Skeletal muscle tissue (tissue), 4 donors: ENCODE results near the gene RHO. TPM values are rescaled to one million over a fixed set of nuclear protein-coding genes. Genes with fewer than 3 reads are reported as not detected.
A peak's percentile ranks its signal among the peaks of the same experiment; 100 is the strongest.

Experiments used
- H3K27ac ChIP-seq: one replicate; pipeline ENCODE4 v1.7.0; 2013; ENCODE audit warnings: mild to moderate bottlenecking, low read depth, low read length, inconsistent platforms
- H3K27me3 ChIP-seq, 3 donors: one replicate each; pipeline ENCODE4 v1.7.0; 2013; ENCODE audit warnings: low read length in 3 of 3; ENCODE audit not compliant: control insufficient read depth in 3 of 3, insufficient read depth in 3 of 3
- H3K36me3 ChIP-seq, 3 donors: one replicate each; pipeline ENCODE4 v1.7.0; 2013; ENCODE audit warnings: low read length in 3 of 3; ENCODE audit not compliant: control insufficient read depth in 3 of 3, insufficient read depth in 3 of 3
- H3K4me1 ChIP-seq, 3 donors: one replicate each; pipeline ENCODE4 v1.7.0; 2013; ENCODE audit warnings: low read length in 3 of 3, mild to moderate bottlenecking in 3 of 3; ENCODE audit not compliant: control insufficient read depth in 3 of 3, insufficient read depth in 3 of 3
- H3K4me3 ChIP-seq, 3 donors: one replicate each; pipeline ENCODE4 v1.7.0; 2013; ENCODE audit warnings: low read length in 3 of 3
- H3K9ac ChIP-seq, 3 donors: one replicate each; pipeline ENCODE4 v1.7.0; 2013; ENCODE audit warnings: low read length in 3 of 3, mild to moderate bottlenecking in 3 of 3, moderate library complexity in 2 of 3, low read depth in 1 of 3
- H3K9me3 ChIP-seq, 3 donors: one replicate each; pipeline ENCODE4 v1.7.0; 2013; ENCODE audit warnings: low read length in 3 of 3; ENCODE audit not compliant: control insufficient read depth in 3 of 3
- total RNA-seq: library from RNA; depleted of rRNA; stranded (reverse); fragments of >200 nt; gene quantifications from one replicate; pipeline ENCODE4 v1.2.3, GENCODE V29; 2014
- donor health status: Osteomylitis.

The RHO gene
- total RNA-seq, 1 donor from 2014 or later: not detected

DNA sequence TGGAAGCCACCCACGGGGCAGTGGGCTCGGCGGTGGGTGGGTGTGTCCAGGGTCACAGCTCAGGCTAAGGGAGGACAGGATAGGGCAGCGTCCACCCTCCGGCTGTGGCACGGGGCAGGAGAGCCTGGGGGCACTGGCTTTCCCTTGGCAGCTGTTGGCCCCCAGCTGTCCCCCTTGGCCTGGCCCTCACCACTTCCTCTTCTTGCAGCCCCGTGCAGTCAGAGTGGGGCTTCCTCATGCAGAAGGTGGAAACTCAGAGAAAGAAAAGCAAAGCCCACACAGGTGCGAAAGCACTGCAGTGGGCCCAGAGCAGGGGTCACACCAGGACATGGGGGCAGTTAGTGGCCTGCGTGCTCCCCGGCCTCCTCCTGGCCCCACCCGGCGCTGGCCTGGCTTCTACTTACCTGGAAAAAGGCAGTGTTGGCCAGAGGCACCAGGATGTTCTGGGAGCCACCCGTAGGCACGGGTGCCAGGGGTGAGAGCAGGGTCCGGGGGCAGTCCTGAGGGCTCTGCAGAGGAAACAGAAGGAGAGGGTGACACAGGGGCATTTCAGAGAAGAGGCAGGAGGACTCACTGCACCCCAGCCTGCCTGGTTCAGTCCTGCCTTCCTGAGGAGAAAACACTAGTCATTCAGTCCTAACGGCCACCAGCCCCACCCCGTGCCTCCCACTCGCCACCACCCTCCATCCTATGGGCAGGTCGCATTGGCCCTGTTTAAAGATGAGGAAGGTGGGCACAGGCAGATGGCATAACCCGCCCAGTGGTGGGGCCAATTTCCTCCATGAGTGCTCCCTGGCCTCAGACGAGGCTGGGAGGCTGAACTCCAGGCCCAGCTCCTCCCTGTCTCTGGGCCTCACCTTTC, 49.7 kb downstream of the RHO start:
- H3K9me3 ChIP-seq: no peaks in the 10 kb centered on the region
- H3K27ac ChIP-seq: peak overlapping the region; percentile 60
- H3K27me3 ChIP-seq: no peaks in the 10 kb centered on the region
- peak overlapping the region in 1 of 3 donors; percentile 8 for H3K9ac ChIP-seq
- H3K4me3 ChIP-seq: no peak overlapping the region
- H3K4me1 ChIP-seq: peaks cover 17 to 33% (median 26%) of the 10 kb centered on the region in 3 donors
- H3K36me3 ChIP-seq: peaks cover 8 to 46% (median 29%) of the 10 kb centered on the region in 3 donors

DNA sequence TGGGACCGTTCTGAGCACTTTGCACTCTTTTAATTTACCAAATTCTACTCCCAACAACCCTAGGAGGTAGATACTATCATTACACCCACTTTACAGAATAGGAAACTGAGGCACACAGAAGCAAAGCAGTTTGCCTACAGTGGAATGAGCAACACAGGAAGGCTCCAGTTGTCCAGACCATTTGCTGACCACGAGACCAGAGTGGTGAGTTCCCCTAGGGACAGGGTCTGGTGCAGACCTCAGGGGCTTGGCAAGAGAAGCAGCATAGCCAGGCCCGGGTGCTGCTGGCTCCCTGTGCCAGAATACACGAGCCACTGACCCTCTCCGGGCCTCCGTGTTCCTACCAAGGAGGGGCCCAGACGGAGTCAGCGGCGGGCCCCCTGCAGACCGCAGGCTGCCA, 51.6 kb downstream of the RHO start:
- Histone ChIP-seq H3K9me3 (no peaks in the 10 kb centered on the region), H3K9ac (no peak overlapping the region), H3K36me3 (peaks cover 0 to 55% (median 23%) of the 10 kb centered on the region in 3 donors), H3K4me3 (no peak overlapping the region), H3K27ac (no peak overlapping the region), H3K4me1 (peaks cover 17 to 33% (median 26%) of the 10 kb centered on the region in 3 donors), H3K27me3 (no peaks in the 10 kb centered on the region)

DNA sequence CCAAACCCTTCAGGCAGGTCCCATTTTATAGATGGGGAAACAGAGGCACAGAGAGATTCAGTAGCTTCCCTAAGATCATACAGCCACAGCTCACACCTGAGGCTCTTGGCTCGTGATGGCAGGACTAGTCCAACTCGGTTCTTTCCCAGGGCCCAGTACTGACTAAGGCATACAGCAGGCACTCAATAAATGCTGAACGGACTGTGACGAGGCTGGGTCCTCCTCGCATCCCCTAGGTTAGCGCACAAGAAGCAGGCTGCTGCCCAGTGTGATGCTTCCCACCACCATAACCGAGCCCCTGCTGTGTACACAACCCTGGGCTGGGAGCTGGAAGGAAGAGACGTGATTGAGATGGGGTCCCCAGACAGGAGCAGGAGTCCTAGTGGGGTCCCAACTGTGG, 53.2 kb downstream of the RHO start:
- Histone ChIP-seq H3K27ac (no peak overlapping the region), H3K4me3 (no peak overlapping the region), H3K4me1 (peaks cover 14 to 35% (median 30%) of the 10 kb centered on the region in 3 donors), H3K36me3 (peaks cover 10 to 56% (median 27%) of the 10 kb centered on the region in 3 donors), H3K9me3 (no peaks in the 10 kb centered on the region), H3K9ac (no peak overlapping the region), H3K27me3 (no peaks in the 10 kb centered on the region)

DNA sequence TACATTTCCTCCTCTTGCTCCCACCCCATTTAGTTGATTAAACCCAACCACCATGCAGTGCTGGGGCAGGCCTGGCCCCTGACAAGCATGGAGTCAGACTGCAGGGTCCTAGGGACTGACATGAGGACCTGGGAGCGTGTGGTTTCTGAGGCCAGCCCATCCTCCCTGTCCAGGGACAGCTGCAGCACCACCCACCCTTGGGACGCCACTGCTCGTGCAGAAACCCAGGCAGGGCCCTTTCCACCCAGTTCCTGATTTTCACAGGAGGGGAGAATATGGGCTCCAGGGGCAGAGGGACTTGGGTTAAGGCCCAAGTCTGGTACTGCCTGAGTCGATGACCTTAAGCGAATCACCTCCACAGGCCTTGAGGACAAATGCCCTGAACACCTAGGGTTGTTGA, 54.4 kb downstream of the RHO start:
- no peak overlapping the region for H3K9ac ChIP-seq
- no peaks in the 10 kb centered on the region for H3K9me3 ChIP-seq
- H3K4me1 ChIP-seq: peaks cover 19 to 36% (median 34%) of the 10 kb centered on the region in 3 donors
- no peak overlapping the region for H3K4me3 ChIP-seq
- no peaks in the 10 kb centered on the region for H3K27me3 ChIP-seq
- H3K27ac ChIP-seq: no peak overlapping the region
- peaks cover 10 to 58% (median 24%) of the 10 kb centered on the region in 3 donors for H3K36me3 ChIP-seq

DNA sequence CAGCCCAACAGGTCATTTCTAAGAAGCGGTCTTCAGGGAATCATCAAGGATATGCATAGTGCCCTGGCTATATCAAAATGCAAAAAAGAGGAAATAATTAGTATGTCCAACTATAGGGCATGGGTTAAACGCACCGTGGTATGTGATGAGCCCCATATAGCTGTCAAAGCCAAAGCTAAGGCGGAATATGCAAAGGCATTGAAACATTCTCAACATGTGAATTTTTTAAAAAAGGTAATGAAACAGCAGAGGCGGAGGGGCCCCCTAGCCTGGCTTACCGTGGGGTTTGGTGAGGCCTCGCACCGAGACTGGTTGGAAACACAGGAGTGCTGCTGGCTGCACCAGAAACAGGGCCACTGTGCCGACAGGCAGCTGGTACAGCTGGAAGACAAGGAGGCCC, 54.9 kb downstream of the RHO start:
- no peaks in the 10 kb centered on the region for H3K27me3 ChIP-seq
- H3K27ac ChIP-seq: no peak overlapping the region
- no peaks in the 10 kb centered on the region for H3K9me3 ChIP-seq
- peaks cover 10 to 55% (median 24%) of the 10 kb centered on the region in 3 donors for H3K36me3 ChIP-seq
- peaks cover 15 to 32% (median 30%) of the 10 kb centered on the region in 3 donors for H3K4me1 ChIP-seq
- H3K9ac ChIP-seq: no peak overlapping the region
- H3K4me3 ChIP-seq: no peak overlapping the region

DNA sequence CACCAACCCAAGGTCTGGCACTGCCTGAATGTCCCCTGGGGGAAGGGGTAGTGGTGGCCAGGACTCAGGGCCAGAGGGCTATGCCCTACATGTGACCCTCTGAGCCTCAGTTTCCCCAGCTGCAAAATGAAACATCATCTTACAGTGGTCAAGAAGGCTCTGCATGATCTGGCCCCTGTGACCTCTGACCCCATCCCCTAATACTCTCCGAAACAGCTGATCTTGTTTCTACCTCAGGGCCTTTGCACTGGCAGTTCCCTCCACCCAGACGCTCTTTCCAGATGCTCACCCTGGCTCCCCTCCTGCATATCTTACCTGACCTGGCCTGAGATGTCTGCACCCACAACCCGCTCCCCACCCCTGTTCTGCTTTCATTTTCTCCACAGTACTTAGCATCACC, 56.2 kb downstream of the RHO start:
- Histone ChIP-seq H3K27ac (no peak overlapping the region), H3K9ac (no peak overlapping the region), H3K4me1 (peaks cover 18 to 26% (median 24%) of the 10 kb centered on the region in 3 donors), H3K4me3 (no peak overlapping the region), H3K27me3 (no peaks in the 10 kb centered on the region), H3K9me3 (no peaks in the 10 kb centered on the region), H3K36me3 (peaks cover 10 to 50% (median 24%) of the 10 kb centered on the region in 3 donors)

Other genes starting within 250 kb of the RHO start
- gene HMCES, start 249.8 kb upstream of the RHO start, total RNA-seq: 17.2 TPM
- gene EFCAB12, start 100.0 kb upstream of the RHO start, total RNA-seq: not detected
- gene MBD4, start 88.7 kb upstream of the RHO start, total RNA-seq: 7.8 TPM
- gene IFT122, start 88.4 kb upstream of the RHO start, total RNA-seq: 42.3 TPM
- not detected for gene H1-8, start 14.5 kb downstream of the RHO start, total RNA-seq
- 92.4 TPM for gene PLXND1, start 78.0 kb downstream of the RHO start, total RNA-seq